Stimulated activated CD4-positive, alpha-beta T cell treated with anti-CD3 and anti-CD28 coated beads, Interleukin-4, amount 100 ng/mL, for 4 hours (primary cell): Measurements from ENCODE around the gene CHRNA4.

Source experiments
- DNase-seq, 2 experiments: peaks; one replicate each; pipeline ENCODE4 v3.0.0-alpha.2; 2020

CHRNA4 gene

GRCh38 chr20:63362436-63363009 lies 1.4 kb upstream of the CHRNA4 start:
- no peak for DNase-seq

DNA sequence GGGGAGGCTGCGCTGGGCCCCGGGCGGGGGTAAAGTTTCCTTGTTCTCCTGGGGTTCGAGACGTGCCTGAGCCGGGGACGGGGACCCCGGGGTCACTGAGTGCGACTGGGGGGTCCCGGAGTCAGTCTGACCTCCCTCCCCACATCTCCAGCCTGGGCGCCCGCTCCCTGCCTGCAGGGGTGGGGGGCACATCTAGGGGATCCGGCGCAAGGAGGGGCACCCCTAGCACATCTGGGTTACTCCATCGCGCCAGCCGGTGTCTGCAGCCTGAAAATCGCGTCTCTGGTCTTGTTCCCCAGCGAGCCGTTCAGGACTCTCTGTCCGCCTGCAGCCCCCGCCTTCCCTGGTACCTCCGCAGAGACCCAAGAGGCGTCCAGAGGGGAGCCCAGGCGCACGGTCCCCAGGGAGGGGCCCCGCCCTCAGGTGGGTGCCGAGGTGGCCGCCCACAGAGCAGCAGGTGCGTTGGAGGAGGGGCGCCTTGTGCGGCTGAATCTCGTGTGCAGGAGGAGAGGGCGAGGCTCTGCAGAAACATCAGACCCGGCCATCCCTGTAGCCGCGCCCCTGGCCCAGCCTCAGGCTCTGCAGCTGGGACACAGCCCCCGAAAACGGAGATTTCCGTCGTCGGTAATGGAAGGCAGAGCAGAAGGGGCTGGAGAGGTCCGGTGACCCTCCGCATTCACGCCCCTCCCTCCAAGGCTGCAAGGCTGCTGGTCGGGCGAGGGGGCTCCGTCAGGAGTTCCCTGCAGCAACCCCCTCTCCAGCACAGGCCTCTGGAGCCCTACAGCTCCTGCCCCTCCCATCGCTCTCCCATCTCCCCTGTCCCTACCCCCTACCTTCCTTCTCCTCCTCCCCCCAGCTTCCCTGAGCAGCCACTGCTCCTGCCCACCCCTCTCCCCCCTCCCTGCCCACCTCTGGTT lies 628 bp upstream of the CHRNA4 start:
- no peak for DNase-seq

DNA sequence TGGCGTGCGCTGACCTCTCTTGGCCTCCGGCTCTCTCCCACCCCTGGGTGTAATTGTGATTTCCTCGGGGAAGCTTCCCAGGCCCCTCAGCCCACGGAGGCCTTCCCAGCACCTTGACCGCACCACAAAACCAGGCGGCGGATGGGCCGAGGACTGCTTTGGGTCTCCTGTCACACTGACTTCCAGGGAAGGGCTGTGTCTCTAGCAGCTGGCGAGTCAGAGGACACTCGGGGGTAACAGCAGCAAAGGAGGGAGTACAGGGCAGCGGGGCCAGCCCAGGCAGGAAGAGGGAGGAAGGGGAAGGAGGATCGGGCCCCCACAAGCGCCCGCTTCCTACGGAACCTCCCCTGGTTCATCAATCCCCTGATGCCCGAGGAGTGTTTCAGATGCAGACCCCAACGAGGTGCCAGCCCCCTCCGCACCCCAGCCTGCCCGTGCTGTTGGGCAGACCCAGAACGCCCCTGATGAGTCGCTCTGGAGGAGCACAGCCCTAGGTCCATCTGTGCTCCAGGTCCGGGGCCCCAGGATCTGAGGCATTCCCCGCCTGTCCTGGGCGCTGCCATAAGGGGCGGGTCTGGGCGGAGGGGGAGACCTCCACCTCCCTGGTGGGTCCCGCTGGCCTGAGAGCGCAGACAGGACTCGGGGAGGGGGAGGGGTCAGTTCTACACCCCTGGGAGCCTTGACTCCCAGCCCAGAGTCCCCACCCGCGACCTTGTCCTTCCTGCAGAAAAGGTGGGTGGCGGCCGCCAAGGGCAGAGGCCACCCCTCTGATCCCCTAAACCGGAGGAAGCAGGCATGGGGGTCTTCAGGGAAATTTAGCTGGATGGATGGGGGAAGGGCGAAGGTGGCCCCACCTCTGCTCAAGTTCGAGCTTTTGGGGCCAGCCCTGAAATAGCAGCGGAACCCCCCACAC lies 956 bp downstream of the CHRNA4 start:
- DNase-seq = no peak

- no peak for DNase-seq
Observed at GRCh38 chr20:63359164-63359934, 1.8 kb downstream of the CHRNA4 start.

DNA sequence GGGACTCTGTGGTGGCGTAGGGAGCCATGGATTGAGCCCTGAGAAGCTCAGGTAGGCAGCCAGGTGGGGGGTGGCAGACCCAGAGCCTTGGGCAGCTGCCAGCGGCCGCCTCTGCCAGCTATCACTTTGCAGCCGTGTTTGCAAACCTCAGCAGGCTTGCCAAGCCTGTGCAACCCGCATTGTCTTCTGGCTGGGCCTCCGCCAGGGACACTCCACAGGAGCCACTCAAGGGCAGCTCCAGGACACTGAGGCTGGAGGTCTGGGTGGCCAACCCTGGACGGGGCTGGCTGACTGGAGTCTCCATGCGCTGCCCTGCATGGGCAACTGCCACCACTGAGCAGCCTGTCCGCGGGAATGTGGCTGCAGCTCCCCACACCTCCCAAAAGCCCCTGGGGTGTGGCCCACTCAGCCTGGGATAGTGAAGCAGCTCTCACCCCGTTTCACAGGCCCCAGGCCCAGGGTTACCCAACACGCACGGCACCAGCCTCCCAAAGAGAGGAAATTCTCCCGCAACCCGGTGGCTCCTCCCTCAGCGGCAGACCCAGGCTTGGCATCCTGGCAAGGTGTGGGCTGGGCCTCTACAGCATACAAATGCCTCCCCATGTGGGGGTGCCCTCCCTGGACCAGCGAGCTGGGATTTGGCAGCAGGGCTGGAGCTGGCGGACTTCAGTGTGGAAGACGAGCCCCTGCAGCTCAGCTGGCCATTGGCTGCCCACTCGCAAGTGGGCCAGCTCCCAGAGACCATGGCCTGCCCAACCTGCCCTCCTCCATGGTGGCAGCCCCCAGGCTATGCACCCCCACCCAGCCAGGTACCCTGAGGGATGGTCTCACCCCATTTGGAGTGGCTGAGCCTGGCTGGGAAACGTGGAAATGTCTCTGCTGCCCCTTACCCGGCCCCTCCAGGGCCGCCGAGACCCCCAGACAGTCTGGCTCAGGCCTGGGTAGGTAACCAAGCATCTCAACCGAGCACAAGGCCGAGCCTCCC lies 2.9 kb downstream of the CHRNA4 start:
- DNase-seq = no peak

DNA sequence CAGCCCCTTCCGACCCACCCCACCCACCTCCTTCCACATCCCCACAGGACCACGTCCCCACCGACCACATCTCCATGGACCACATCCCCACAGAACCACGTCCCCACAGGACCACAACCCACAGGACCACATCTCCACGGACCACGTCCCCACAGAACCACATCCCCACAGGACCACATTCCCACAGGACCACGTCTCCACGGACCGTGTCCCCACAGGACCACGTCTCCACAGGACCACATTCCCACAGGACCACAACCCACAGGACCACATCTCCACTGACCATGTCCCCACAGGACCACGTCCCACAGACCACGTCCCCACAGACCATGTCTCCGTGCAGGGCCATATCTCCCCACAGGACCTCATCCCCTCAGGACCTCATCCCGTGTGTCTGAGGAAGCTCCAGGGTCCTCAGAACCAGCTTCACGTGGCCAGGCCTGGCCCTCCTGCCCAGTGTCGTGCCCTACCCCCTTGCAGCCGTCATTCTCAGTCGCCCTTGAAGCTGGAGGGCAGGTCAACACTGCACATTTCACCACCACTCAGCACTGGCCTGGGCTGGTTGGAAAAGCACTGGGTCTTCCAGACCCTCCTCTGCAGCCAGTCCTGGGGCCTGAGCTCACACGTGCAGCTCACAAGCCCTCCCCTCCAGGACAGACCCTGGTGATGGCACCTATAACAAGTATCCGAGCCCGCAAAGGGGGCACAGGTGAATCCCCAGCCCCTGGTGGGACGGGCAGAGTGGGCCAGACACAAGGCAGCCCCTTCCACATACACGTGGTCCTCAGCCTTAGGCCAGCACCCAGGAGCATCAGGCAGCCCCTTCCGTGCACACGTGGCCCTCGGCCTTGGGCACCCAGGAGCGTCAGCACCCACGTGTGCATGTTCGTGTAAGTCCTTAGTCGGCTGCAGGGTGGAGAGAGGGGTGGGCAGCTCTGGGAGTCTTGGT lies 3.9 kb downstream of the CHRNA4 start:
- no peak for DNase-seq

DNA sequence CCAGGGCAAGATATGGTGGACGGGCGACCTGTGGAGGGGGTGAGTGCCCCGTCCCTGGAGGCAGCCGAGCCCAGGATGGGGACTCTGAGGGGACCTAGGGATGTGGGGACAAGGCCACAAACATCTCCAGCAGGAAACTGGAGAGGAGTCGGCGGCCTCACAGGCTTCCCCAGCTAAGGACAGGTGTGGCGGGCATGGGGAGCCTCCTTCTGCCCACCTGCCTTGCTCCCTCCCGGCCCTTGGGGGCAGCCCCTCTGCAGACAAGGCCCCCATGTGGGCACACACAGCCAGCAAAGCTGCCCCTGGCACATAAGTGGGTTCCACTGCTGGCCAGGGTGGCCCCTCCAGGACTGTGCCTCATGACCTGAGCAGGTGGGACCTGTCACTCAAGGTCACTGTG lies 4.6 kb downstream of the CHRNA4 start:
- no peak for DNase-seq

- no peak for DNase-seq
Observed at GRCh38 chr20:63355781-63356295, 5.3 kb downstream of the CHRNA4 start.

DNA sequence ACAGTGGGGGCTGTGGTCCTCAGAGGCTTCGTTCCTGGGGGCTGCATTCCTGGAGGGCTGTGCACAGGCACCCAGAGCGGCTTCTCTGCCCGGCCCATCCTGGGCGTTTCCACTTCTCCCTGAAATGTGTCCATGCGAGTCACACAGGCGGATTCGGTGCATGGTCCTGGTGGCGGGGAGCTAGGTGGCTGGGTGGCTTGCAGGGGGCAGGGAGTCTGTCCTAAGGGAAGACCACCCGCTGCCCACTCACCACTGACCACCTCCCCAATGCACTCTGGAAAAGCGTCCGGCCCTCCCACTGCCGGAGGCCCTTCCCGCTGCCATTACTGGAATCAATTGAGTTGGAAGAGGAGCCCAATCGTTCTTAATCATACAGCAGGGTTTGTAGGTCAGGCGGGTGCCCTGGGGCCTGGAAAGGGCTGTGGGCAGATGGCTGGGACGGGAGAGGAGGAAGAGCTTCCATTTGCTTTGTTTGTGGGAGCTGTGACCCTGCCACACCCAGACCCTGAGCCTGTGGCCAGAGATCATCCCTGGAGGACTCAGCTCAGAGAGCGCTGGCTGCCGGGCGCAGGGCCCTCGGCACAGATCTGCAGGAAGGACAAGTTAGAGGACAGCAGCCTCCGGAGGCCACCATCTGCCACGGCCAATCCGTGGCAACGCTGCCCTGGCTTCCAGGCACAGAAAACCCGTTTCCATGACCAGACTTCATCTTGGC lies 6.4 kb downstream of the CHRNA4 start:
- no peak for DNase-seq

GRCh38 chr20:63352811-63353221 lies 8.3 kb downstream of the CHRNA4 start:
- no peak for DNase-seq

- no peak for DNase-seq
Observed at GRCh38 chr20:63351811-63352591, 9.1 kb downstream of the CHRNA4 start.

DNA sequence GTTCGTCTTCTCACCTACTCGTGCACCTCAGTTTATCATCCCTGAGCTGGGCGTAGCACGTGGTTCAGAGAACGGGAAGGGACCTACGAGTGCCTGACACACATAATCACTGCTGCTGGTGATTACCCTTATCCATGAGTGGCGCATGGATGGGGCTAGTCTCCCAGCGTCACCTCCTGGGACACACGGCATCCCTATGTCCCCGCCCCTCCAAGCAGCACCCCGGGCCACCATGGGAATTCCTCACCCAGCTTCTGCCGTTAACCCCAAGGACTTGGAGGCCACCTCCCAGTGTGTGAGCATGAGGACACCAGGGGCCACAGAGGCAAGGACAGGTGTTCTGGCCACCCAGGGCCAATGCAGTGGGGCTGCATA lies 9.8 kb downstream of the CHRNA4 start:
- no peak for DNase-seq

DNA sequence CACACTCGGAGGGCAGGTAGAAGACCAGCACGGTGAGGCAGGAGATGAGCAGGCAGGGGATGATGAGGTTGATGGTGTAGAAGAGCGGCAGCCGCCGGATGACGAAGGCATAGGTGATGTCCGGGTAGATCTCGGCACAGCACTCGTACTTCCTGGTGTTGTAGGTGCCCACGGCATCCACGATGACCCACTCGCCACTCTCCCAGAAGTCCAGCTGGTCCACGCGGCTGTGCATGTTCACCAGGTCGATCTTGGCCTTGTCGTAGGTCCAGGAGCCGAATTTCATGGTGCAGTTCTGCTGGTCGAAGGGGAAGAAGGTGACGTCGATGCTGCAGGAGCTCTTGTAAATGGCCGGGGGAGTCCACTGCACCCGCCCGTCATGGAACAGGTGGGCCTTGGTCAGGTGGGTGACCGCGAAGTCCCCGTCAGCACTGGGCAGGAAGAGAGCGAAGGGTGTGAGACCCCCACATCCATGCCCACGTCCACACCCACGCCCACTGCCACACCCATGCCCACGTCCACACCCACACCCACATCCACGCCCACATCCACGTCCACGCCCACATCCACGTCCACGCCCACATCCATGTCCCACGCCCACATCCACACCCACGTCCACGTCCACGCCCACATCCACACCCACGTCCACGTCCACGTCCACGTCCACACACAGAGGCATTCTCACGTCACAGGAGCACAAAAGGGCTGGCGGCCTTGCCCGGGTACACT lies 10.4 kb downstream of the CHRNA4 start:
- DNase-seq = no peak

DNA sequence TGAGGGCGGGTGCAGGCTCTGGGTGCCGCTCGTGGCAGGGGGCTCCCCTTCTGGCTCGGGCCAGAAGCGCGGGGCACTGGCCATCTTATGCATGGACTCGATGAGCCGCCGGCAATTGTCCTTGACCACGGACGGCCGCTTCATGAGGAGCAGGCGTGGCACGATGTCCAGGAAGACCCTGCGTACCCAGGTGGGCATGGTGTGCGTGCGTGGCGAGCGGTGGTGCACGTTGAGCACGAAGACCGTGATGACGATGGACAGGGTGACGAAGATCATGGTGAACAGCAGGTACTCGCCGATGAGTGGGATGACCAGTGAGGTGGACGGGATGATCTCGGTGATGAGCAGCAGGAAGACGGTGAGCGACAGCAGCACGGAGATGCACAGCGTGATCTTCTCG lies 11.0 kb downstream of the CHRNA4 start:
- DNase-seq = no peak

DNA sequence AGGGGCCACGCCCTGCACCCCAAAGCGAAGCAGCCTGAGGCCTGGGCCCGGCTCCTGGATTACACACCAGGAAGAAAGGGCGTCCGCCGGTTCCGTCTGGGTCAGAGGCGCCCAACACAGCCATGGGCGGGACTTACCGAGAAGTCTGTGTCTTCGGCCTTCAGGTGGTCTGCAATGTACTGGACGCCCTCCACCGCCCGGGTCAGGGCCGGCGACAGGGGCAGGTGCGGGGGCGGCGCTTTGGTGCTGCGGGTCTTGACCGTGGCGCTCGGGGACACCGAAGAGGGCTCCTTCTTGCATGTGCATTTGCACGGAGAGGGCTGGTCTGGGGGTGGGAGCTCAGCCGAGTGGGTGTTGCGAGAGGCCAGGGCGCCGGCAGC lies 11.6 kb downstream of the CHRNA4 start:
- no peak for DNase-seq

GRCh38 chr20:63348828-63349515 lies 12.2 kb downstream of the CHRNA4 start:
- DNase-seq = no peak
